Adrenal gland (tissue), 12 donors: ENCODE measurements around the gene DLG4. TPM values are rescaled to one million over a fixed set of nuclear protein-coding genes. Genes with fewer than 3 reads are reported as not detected.

Source experiments
- DNase-seq, 7 donors: peaks; one replicate each; pipeline ENCODE4 v3.0.0-alpha.2; 2019 to 2020
- H3K27ac ChIP-seq, 5 donors: fragments of 200-600 bp; sonication (generic) in 4 of 5; 1 replicate in 3 of 5; 2 replicates in 2 of 5; pipeline versions ENCODE4 v1.5.1 to v1.8.0; 2016 to 2020; ENCODE audit warnings: mild to moderate bottlenecking in 1 of 5
- H3K27me3 ChIP-seq: fragments of 200-600 bp; 2 replicates; pipeline ENCODE4 v1.8.0; 2021
- H3K36me3 ChIP-seq, 2 donors: fragments of 200-600 bp; replicated peaks in 1 of 2; 1 replicate in 1 of 2; 2 replicates in 1 of 2; pipeline versions ENCODE4 v1.5.1 to v1.8.0; 2018 to 2022
- H3K4me1 ChIP-seq, 2 donors: fragments of 200-600 bp; replicated peaks in 1 of 2; 1 replicate in 1 of 2; 2 replicates in 1 of 2; pipeline versions ENCODE4 v1.5.1 to v1.8.0; 2018 to 2021
- H3K4me3 ChIP-seq, 4 donors: fragments of 200-600 bp; sonication (generic) in 3 of 4; one replicate each; pipeline ENCODE4 v1.5.1; 2016 to 2018
- H3K9me3 ChIP-seq, 3 donors: fragments of 200-600 bp; sonication (generic) in 1 of 3; replicated peaks in 1 of 3; 1 replicate in 2 of 3; 2 replicates in 1 of 3; pipeline versions ENCODE4 v1.5.1 to v1.8.0; 2016 to 2021
- CTCF ChIP-seq, 6 experiments: fragments of 450-650 bp in 4 of 6; fragments of 200-600 bp in 2 of 6; sonication (generic) in 1 of 6; IDR thresholded peaks; 1 replicate in 5 of 6; 2 replicates in 1 of 6; pipeline versions ENCODE4 v1.5.1 to v1.8.0; 2016 to 2021; ENCODE audit warnings: antibody characterized with exemption in 6 of 6, mild to moderate bottlenecking in 2 of 6, moderate library complexity in 1 of 6
- POLR2A ChIP-seq, 2 donors: fragments of 450-650 bp; IDR thresholded peaks; one replicate each; pipeline ENCODE4 v1.6.1; 2017; ENCODE audit warnings: antibody characterized with exemption in 2 of 2, mild to moderate bottlenecking in 2 of 2, moderate library complexity in 1 of 2
- WGBS, 4 donors: extraction: QIAGEN DNeasy Blood & Tissue Kit in 2 of 4; methylation state at CpG; one replicate each; pipeline versions ENCODE4 v1.1.5 to v1.1.7; 2013 to 2017; 5-methylcytosine and 5-hydroxymethylcytosine counted together
- intact Hi-C, 2 donors: fragments of 100-400 bp; cut with DNase I; formaldehyde crosslinking; loops; one replicate each; pipeline versions ENCODE4 v1.14.1 to v1.15.0; 2022 to 2023
- polyA plus RNA-seq, 3 donors: library from polyadenylated mRNA; stranded (reverse); fragments of 200-250 nt in 2 of 3; fragments of 350-450 nt in 1 of 3; fragmentation: Illumina TruSeq in 1 of 3; extraction: RNeasy Lipid Tissue Mini Kit (QIAGEN cat#74804) in 1 of 3; gene quantifications; one replicate each; pipeline ENCODE4 v1.2.3, GENCODE V29; 2013 to 2014
- total RNA-seq, 9 donors: library from RNA; depleted of rRNA in 4 of 9; stranded (reverse); fragments of >200 nt in 4 of 9; fragments of 120-200 nt in 1 of 9; fragmentation: NEBNext Ultra II Directional in 1 of 9; extraction: Animal tissue kit (Norgen Biotek cat#: 25700) in 1 of 9; gene quantifications; one replicate each; pipeline versions ENCODE4 v1.1.0 to v1.2.4, GENCODE V29; 2013 to 2023
- donor health status: healthy with polysubstance abuse.
- donor health status: Bipolar disorder and iron deficiency.
- donor health status: DM: yes; HTN: yes; CAD: no.
- donor health status: DM: no; HTN: no; CAD: no.
- donor health status: DM: no; HTN: no; CAD: no.
- donor health status: DM: yes; HTN: yes; CAD: no.

The DLG4 gene
- total and polyA plus RNA-seq, 12 donors = 14.1 to 172 (median 30.5) TPM

- TF ChIP-seq CTCF (IDR thresholded peaks at IDR 0.05) = no peak
- no peak for TF ChIP-seq POLR2A (IDR thresholded peaks at IDR 0.05)
- intact Hi-C loops = no loop called here
- Histone ChIP-seq H3K27ac (peak overlapping the region in 4 of 5 donors; percentile 87 to 91 (median 90)), H3K9me3 (no peaks in the 10 kb centered on the region), H3K36me3 (peaks cover 0 to 29% of the 10 kb centered on the region in 2 donors), H3K27me3 (no peaks in the 10 kb centered on the region), H3K4me3 (peak overlapping the region in 2 of 4 donors; percentile 92 to 95), H3K4me1 (peaks cover 53 to 58% of the 10 kb centered on the region in 2 donors)
- 23 to 32% (median 24%) methylated on average over 4 to 6 of the region's 6 CpGs for WGBS, 4 donors
- DNase-seq = peak in 1 of 7 donors; percentile 64
Measured at GRCh38 chr17:7237266-7237760, 17.7 kb upstream of the DLG4 start.

GRCh38 chr17:7236808-7237207 is 17.2 kb upstream of the DLG4 start:
- 71 to 83% (median 78%) methylated on average over 6 of the region's 6 CpGs for WGBS, 4 donors
- intact Hi-C loops = no loop called here
- no peak for TF ChIP-seq POLR2A (IDR thresholded peaks at IDR 0.05)
- no peak for TF ChIP-seq CTCF (IDR thresholded peaks at IDR 0.05)
- H3K27me3 ChIP-seq = no peaks in the 10 kb centered on the region
- no peak overlapping the region for H3K4me3 ChIP-seq
- H3K9me3 ChIP-seq = no peaks in the 10 kb centered on the region
- peak overlapping the region in 2 of 5 donors; percentile 91 for H3K27ac ChIP-seq
- H3K4me1 ChIP-seq = peaks cover 56 to 63% of the 10 kb centered on the region in 2 donors
- no peak for DNase-seq
- peaks cover 0 to 29% of the 10 kb centered on the region in 2 donors for H3K36me3 ChIP-seq

GRCh38 chr17:7235693-7236665 is 16.3 kb upstream of the DLG4 start:
- H3K9me3 ChIP-seq = no peaks in the 10 kb centered on the region
- H3K4me1 ChIP-seq = peaks cover 50 to 60% of the 10 kb centered on the region in 2 donors
- TF ChIP-seq CTCF (IDR thresholded peaks at IDR 0.05) (no peak), POLR2A (IDR thresholded peaks at IDR 0.05) (peak in 1 of 2 donors; percentile 52)
- intact Hi-C loops = no loop called here
- H3K36me3 ChIP-seq = peaks cover 0 to 29% of the 10 kb centered on the region in 2 donors
- DNase-seq = peak in 6 of 7 donors; percentile 71 to 83 (median 76)
- peak overlapping the region; percentile 49 to 91 (median 86) for H3K27ac ChIP-seq
- no peaks in the 10 kb centered on the region for H3K27me3 ChIP-seq
- 65 to 78% (median 70%) methylated on average over 17 to 22 of the region's 22 CpGs for WGBS, 4 donors
- H3K4me3 ChIP-seq = peak overlapping the region in 1 of 4 donors; percentile 79
